Lower lobe of right lung (tissue), 2 donors: ENCODE results near the gene RNFT2. TPM values are rescaled to one million over a fixed set of nuclear protein-coding genes. Genes with fewer than 3 reads are reported as not detected.

Source experiments
- ATAC-seq, 2 donors: fragments of 200-7000 bp; cut with Tn5 transposase; one replicate each; pipeline ENCODE4 v1.9.1; 2020 to 2022; ENCODE audit warnings: mild to moderate bottlenecking in 2 of 2, moderate library complexity in 2 of 2
- DNase-seq: peaks from one replicate; pipeline ENCODE4 v3.0.0-alpha.2; 2020
- H3K27ac ChIP-seq: fragments of 200-600 bp; one replicate; pipeline ENCODE4 v1.8.0; 2022
- H3K27me3 ChIP-seq: fragments of 200-600 bp; one replicate; pipeline ENCODE4 v1.8.0; 2022; ENCODE audit warnings: low read depth
- H3K36me3 ChIP-seq: fragments of 200-600 bp; one replicate; pipeline ENCODE4 v1.8.0; 2022; ENCODE audit warnings: mild to moderate bottlenecking
- H3K4me1 ChIP-seq: fragments of 200-600 bp; one replicate; pipeline ENCODE4 v1.8.0; 2022
- H3K4me3 ChIP-seq: fragments of 200-600 bp; one replicate; pipeline ENCODE4 v1.8.0; 2022; ENCODE audit warnings: mild to moderate bottlenecking
- H3K9me3 ChIP-seq: fragments of 200-600 bp; one replicate; pipeline ENCODE4 v1.8.0; 2022
- CTCF ChIP-seq: fragments of 200-600 bp; IDR thresholded peaks from one replicate; pipeline ENCODE4 v1.8.0; 2022; ENCODE audit warnings: antibody characterized with exemption, mild to moderate bottlenecking
- intact Hi-C: fragments of 100-400 bp; cut with DNase I; formaldehyde crosslinking; loops from one replicate; pipeline ENCODE4 v1.11.0; 2022
- total RNA-seq: library from RNA; stranded (reverse); fragmentation: NEBNext Ultra II Directional; extraction: Animal tissue kit (Norgen Biotek cat#: 25700); gene quantifications from one replicate; pipeline ENCODE4 v1.2.1, GENCODE V29; 2021
- donor health status: DM: no; HTN: yes; CAD: no; lungs with severe emphysema.

The RNFT2 gene
- total RNA-seq, 1 donor from 2014 or later: 3.3 TPM

GRCh38 chr12:116820064-116820656 is 82.0 kb downstream of the RNFT2 start:
- intact Hi-C loops: no loop called here
- no peak for ATAC-seq

GRCh38 chr12:116821291-116821690 is 83.2 kb downstream of the RNFT2 start:
- DNase-seq (no peak), ATAC-seq (no peak)
- Histone ChIP-seq H3K27ac (no peak overlapping the region), H3K4me3 (no peak overlapping the region), H3K27me3 (no peaks in the 10 kb centered on the region), H3K4me1 (peaks cover 20% of the 10 kb centered on the region), H3K9me3 (no peaks in the 10 kb centered on the region), H3K36me3 (no peaks in the 10 kb centered on the region)
- intact Hi-C loops: no loop called here
- no peak for TF ChIP-seq CTCF

More at GRCh38 chr12:116820064-116820656, 82.0 kb downstream of the RNFT2 start:
- Histone ChIP-seq H3K9me3 (no peaks in the 10 kb centered on the region), H3K4me1 (peaks cover 20% of the 10 kb centered on the region), H3K4me3 (peak overlapping the region; percentile 78), H3K27ac (peak overlapping the region; percentile 95), H3K27me3 (no peaks in the 10 kb centered on the region), H3K36me3 (no peaks in the 10 kb centered on the region)
- no peak for TF ChIP-seq CTCF
- DNase-seq: no peak

GRCh38 chr12:116827432-116827831 is 89.3 kb downstream of the RNFT2 start:
- intact Hi-C loops: no loop called here
- H3K27me3 ChIP-seq: no peaks in the 10 kb centered on the region
- H3K4me1 ChIP-seq: no peaks in the 10 kb centered on the region
- TF ChIP-seq CTCF: no peak
- H3K4me3 ChIP-seq: no peak overlapping the region
- no peaks in the 10 kb centered on the region for H3K9me3 ChIP-seq
- no peak for DNase-seq
- no peak for ATAC-seq
- no peaks in the 10 kb centered on the region for H3K36me3 ChIP-seq
- H3K27ac ChIP-seq: no peak overlapping the region

- ATAC-seq (no peak), DNase-seq (no peak)
- no peaks in the 10 kb centered on the region for H3K27me3 ChIP-seq
- H3K27ac ChIP-seq: no peak overlapping the region
- no peaks in the 10 kb centered on the region for H3K4me1 ChIP-seq
- no peaks in the 10 kb centered on the region for H3K9me3 ChIP-seq
- no peak overlapping the region for H3K4me3 ChIP-seq
- H3K36me3 ChIP-seq: no peaks in the 10 kb centered on the region
- no peak for TF ChIP-seq CTCF
- intact Hi-C loops: no loop called here
Measured at GRCh38 chr12:116832353-116832752, 94.2 kb downstream of the RNFT2 start.

DNA sequence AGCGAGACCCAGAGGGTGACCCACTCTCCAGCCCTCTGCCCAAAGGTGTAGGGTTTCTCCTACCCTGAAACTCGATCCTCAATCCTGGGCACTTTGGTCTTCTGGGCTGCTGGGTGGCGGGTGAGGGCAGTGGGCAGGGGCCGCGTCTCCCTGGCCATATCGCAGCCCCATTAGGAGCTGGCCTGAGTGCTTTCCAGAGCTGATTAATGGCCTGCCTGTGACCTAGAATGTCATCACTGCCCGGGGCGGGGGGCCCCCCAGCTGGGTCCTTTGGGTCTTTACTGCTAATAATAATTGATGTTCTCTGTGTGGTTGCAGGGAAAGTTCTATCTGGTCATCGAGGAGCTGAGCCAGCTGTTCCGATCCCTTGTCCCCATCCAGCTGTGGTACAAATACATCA is 95.4 kb downstream of the RNFT2 start:
- TF ChIP-seq CTCF: no peak
- no peaks in the 10 kb centered on the region for H3K27me3 ChIP-seq
- no peaks in the 10 kb centered on the region for H3K4me1 ChIP-seq
- no peaks in the 10 kb centered on the region for H3K36me3 ChIP-seq
- no peak overlapping the region for H3K27ac ChIP-seq
- intact Hi-C loops: no loop called here
- no peak for DNase-seq
- H3K4me3 ChIP-seq: no peak overlapping the region
- ATAC-seq: no peak
- no peaks in the 10 kb centered on the region for H3K9me3 ChIP-seq
